ENCODE results near the gene RUFY1.
"Not testable (repeated sequence)": the region's sequence is repeated elsewhere in the genome, so short reads cannot be mapped to it uniquely, and the experiment has no call there.

RUFY1 gene, protein sequence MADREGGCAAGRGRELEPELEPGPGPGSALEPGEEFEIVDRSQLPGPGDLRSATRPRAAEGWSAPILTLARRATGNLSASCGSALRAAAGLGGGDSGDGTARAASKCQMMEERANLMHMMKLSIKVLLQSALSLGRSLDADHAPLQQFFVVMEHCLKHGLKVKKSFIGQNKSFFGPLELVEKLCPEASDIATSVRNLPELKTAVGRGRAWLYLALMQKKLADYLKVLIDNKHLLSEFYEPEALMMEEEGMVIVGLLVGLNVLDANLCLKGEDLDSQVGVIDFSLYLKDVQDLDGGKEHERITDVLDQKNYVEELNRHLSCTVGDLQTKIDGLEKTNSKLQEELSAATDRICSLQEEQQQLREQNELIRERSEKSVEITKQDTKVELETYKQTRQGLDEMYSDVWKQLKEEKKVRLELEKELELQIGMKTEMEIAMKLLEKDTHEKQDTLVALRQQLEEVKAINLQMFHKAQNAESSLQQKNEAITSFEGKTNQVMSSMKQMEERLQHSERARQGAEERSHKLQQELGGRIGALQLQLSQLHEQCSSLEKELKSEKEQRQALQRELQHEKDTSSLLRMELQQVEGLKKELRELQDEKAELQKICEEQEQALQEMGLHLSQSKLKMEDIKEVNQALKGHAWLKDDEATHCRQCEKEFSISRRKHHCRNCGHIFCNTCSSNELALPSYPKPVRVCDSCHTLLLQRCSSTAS

DNA sequence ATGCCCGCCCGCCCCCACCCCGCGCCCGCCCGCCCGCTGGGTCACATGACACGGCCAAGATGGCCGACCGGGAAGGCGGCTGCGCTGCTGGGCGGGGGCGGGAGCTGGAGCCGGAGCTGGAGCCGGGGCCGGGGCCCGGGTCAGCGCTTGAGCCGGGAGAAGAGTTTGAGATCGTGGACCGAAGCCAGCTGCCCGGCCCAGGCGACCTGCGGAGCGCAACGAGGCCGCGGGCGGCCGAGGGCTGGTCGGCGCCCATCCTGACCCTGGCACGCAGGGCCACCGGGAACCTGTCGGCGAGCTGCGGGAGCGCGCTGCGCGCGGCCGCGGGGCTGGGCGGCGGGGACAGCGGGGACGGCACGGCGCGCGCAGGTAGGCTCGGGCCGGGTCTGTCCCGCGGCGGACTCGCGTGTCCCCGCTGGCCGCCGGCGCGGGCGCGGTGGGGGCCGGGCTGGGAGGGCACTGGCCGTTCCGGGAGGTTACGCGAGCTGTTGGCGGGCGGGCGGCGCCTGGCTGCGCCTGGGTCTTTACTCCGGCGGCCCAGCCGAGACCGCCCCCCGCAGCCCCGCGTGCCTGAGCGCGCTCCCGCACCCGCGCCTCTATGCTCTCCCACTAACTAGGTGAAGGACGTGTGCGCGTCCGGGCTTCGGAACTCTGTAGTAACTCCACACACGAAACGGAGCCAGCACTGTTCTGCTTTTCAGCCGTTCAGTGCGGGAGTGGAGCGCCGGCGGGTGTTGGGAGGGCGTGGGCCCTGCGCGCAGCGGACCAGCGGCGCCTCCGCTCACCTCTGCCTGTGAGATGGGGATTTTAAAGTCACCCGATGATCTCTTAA is at the start of gene RUFY1:
Gene RUFY1 (plus strand): TSS at position 44 of the 832 bp plus-strand sequence. CDS start 16 bp downstream, at position 60.
- DNase-seq: peak; percentile 76

DNA sequence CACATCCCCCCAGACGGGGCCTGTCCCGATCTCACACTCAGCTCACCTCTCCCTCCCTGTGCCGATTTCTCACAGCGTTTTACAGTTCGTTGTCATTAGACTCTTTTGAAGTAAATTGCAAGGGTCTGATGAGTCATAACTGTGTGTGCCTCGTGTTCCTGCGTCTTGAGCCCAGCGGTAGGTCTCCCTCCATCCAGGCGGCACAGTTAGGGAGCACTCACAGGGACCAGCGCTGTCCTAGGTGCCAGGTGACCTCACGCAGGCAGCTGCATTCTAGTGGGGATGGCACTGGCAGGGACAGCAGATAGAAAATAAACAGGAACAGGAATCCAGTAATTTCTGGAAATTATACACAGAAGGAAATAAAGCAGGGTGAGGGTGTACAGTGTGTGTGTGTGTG is 48.4 kb upstream of the RUFY1 start:
- not testable (repeated sequence) for DNase-seq

DNA sequence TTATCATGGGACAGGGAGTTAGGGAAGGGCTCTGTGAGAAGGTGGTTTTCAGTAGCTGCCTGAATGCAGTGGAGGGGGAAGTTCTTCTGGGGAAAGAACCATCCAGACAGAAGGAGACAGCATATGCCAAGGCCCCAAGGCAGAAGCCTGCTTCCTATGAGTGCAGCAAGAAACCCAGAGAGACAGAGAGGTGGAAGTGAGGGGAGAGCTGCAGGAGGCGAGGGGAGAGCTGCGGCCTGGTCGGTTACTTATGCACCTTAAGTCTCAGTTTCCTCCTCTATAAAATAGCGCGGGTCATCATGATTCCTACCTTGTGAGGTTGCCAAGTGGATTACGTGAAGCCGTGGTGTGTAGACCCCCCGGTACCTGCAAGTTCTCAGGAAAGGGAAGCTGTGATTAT is 47.9 kb upstream of the RUFY1 start:
- DNase-seq: not testable (repeated sequence)

DNA sequence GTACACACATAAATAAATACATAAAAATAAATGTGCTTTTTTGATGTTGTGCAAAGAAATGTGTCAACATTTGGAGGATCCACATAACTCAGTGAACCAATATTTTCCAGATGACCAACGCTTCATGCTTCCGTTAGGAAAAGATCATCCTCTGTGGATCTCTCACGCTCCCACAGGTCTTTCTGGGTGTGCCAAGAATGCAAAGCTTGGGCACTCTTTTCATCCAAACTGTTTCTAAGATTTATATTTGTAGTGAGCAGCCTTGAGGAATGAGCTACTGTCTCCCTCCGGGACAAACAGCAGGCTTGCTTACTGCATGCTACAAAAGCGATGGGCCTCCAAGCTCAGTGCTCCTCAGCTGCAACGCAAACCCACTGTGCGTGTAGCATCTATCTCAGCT is 46.2 kb upstream of the RUFY1 start:
- no peak for DNase-seq

DNA sequence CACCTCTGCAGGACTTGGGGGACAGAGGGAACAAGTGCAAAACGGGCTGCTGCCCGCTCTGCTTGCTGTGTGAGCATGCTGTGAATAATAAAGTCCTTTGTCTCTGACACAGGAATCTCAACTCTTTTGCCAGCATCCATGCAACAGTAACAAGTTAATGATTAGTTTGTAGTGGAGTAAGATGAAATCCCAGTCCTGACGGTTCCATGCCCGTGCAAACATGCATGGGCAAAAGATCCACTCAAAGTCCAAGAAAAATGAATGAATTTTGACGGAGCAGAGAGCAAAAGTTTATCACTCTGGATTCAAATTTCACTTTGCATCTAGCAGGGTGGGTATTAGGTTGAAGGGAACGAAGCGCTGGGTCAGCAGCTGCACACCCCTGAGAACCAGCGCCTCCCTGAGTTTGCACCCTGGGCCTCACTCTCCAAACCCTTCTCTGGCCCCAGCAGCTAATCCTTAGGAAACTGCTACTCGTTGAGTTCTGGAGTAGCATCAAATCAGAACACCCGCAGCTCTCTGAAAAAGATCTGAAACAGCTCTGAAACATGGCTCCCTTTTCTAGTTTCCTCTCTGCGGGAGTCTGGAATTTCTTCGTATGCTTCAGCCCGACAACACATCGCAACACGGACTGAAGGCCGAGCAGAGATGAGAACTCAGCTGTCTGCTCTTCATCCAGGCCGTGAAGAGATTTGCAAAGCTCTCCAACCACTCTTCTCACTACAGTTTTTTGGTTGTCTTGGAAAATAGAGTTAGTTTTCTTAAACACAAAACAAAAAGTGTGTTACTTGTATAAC is 45.6 kb upstream of the RUFY1 start:
- DNase-seq: no peak

DNA sequence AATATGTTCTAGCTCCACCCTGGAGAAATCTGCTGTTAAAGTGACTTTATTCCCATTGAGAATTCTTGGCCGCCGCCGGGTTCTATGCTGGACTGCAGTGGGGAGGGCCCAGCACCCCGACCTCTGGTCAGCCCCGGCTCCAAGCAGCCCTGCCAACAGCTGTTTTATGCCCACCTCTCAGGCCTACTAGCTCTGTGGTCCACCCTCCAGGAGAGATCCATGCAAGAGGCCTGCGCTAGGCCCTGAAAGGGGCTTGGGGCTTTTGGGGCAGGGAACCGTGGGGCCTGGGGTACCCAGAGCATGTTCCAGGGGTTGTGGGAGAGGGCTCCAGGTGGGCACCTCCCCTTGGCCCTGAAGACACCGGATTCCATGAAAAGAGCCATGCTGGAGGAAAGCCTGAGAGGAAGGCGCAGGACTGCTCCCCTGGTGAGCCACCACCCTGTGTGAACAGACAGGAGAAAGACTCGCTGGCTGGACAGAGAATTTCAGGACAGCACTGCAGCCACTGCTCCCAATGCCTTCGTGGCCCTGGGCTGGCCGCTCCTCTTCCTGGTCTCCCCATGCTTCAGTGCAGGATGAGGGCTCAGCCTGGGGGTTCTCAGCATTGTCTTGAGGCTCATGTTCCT is 44.6 kb upstream of the RUFY1 start:
- DNase-seq: no peak

DNA sequence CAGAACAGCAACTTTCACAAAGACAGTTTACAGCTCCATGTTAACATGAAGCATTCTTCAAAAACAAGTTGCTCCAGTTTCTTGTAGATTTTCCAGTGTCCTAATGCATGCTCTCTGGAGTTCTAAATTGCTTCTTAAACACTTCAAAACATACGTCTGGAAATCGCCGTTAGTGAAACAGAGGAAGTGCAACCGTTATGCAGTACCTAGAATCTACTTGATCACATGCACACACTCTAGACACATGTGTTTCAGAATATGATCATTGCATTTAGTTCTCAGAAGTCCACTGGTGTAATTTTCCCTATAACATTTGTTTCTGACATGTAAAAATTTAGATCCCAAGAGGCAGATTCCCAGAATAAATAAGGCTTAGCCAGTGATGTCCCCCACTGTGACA is 41.1 kb upstream of the RUFY1 start:
- DNase-seq: no peak

DNA sequence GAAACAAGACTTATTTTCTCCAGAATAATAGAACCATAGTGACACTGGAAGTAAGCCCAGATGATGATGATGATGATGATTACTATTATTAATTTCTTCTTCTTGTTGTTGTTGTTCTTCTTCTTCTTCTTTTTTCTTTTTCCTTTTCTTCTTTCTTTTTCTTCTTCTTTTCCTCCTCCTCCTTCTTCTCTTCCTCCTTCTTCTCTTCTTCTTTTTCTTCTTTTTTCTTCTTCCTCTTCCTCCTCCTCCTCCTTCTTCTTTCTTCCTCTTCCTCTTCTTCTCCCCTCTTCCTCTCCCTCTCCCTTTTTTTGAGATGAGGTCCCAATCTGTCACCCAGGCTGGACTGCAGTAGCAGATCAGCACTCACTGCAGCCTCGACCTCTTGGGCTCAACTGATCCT is 40.5 kb upstream of the RUFY1 start:
- no peak for DNase-seq

DNA sequence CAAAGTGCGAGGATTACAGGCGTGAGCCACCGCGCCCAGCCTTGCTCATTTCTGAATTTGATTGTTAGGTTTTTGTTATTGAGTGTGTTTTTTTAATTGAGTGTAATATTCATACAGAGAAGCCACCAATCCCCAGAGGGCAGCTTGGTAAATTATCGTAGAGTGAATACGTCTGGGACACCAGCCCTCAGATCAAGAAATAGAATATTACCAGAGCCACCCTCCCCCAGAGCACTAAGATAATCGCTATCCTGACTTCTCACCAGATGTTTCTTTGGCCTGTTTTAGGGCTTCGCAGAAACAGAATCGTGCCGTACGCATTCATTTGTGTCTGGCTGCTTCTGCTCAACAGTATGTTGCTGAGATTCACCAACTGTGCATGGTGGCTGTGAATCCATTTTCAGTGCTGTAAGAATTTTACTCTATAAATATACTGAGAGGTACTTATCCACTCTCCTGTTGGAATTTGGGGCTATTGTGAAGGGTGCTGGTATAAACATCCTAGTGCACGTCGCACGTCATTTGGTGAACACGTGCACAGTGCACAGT is 37.8 kb upstream of the RUFY1 start:
- DNase-seq: no peak

DNA sequence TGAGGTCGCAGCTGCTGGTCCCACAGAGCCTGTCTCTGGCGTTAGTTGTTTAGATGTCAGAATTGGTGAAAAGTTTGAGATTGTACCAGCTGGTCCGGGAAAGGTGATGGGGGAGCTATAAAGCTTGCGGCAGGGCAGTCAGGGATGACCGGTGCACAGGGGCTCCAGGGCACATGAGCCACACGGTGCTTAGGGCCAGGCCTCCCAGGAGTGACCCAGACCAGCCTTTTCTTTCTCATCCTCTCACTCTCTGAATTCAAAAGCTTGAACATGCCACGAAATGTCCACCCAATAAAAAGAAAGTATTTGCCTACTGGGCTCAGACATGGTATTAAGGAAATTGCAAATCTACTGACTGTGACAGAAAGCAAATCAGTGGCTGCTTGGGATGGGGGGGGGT is 34.9 kb upstream of the RUFY1 start:
- not testable (repeated sequence) for DNase-seq

DNA sequence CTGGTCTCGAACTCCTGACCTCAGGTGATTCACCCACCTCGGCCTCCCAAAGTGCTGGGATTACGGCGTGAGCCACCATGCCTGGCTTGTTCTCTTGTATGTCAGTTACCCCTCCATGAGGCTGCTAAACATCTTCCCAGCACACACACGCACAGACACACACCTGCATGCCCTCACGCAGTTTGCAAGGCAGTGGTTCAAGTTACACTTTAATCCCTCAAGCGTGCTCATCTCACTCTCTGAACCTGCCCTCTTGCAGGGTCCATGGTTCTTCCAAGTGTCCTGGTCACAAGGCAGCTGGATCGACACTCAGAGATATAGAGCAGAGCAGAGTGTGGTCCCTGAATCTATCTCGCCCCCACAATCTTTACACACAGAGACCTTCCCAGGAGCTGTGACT is 34.1 kb upstream of the RUFY1 start:
- no peak for DNase-seq

DNA sequence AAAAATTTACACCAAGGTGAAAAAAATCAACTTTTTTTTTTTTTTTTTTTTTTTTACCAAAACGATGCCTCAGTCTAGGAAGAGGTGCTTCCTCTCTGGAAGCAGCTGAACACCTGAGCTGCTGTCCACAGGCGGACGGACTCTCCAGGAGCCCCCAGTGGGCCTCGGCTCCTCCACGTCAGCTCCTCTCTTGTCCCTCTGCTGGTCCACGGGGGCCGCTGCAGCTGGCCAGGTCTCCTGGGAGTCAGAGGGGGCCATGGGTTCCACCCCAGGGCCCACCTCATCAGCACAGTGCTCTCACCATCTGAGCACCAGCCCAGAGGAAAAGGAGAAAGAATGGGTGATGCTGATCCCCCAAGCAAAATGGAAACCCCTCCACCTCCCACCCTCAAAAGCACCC is 32.6 kb upstream of the RUFY1 start:
- DNase-seq: not testable (repeated sequence)

DNA sequence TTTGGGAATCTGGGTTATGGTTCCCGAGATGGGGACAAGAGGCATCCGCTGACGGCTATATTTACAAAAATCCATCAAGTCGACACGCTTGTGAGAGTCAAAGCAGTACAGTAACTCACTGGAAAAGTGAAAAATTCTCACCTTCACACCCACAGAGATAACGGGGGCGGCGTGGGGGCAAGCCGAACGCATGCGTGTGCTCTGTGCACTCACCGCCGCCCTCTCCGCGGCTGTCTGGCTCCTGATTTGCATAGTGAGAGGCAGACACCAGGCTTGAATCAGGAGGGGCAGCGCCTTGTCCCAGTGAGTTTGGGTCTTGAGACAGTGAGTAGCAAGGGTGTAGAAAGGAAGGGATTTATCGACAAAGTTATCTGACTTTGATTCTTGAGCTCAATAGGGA is 32.0 kb upstream of the RUFY1 start:
- DNase-seq: not testable (repeated sequence)

DNA sequence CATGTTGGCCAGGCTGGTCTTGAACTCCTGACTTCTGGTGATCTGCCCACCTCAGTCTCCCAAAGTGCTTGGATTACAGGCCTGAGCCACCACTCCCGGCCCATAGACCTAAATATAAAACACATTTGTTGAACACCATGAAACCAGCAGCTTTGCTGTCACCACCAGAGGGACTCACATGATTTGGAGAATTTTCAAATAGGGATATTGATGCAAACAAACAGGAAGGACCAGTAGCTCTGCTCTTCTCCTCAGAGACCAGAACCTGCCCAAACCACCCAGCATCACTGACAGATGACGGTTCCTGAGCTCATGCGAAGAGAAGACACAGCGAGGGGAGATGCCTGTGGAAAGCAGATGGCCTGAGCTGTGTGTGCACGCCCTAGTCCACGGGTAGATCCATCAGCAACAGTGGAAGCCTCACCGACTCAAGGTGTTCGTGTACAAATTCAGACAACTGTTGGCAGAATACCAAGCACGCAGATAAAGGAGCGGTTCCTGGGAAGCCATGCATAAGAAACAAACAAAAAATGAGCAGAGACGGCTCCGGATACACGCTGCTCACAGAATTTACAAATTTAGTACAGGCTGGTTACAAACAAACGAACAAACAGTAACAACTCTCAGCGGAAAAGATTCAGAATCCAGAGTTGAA is 30.8 kb upstream of the RUFY1 start:
- not testable (repeated sequence) for DNase-seq

DNA sequence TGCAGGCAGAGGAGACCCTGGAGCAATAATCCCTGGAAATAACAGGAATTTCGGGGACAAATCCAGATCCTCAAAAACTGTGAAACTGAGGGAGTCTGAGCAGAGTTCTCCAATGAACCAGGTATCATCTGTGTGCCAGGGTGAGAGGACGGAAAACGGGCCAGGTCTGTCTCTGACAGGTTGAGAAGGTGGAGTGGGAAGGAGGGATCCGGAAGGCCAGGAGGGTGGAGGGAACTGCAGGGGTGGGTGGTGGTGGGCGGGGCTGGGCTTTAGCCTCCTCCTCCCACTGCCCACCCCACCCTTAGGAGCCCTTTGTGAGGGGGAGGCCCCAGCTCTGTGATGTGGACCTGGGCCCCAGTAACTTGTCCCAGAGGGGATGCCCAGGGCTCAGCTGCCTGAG is 28.2 kb upstream of the RUFY1 start:
- DNase-seq: not testable (repeated sequence)

DNA sequence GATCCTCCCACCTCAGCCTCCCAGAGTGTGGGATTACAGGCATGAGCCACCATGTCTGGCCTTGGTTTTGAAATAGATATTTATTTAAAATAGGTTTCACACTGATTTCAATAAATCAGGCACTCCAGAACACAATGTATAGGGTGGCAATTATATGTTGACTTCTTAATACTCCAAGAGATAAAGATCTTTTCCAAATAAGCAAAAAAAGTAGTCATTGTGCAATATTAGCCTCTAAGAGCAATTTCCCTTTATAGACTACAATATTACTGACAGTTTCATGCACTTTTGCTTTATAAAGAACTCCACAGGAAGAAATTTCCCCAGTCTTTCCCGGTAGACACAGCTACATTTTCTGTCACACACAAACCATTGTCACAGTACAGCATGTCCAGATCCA is 23.4 kb upstream of the RUFY1 start:
- no peak for DNase-seq

DNA sequence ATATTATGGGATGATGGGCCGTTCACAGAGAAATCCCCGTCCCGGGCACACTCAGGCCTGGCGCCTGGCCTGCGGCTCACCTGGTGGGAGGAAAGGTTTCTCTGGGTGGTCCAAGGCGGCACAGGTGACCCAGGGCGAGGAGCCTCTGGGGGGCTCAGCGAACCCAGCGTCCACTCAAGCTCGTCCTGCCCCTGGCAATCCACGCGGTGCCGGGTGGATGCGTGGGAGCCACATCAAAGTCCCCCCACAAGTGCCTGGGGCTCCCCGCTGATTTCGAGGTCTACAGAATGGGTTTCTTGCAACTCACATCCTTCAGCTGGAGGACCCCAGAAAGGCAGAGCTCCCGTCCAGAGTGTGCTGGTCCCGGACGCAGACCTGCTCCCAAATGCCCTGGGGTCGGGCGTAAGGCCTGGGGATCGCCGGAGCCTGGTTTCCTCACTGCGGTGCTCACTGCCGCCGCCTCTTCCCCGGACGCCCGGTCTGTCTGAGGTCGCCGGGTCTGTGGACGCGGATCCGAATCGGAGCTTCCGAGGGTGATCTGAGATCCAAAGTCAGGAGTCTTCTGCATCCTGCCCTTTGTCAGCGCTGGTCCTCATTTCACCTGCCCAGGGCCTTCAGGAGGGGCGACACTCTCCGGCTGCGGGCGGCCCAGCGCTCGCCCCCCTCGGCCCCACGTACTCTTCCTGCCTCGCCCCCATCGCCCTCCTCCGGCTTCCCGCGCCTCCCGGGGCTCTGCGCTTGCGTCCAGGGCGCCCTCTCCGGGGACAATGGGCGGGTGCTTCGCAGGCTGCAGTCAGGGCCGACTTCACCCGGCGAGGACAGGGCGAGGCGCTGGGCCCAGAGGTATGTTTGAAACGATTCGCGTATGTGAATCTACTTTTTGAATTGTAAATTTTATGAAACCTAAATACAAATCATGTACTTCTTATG is 20.0 kb upstream of the RUFY1 start:
- no peak for DNase-seq

DNA sequence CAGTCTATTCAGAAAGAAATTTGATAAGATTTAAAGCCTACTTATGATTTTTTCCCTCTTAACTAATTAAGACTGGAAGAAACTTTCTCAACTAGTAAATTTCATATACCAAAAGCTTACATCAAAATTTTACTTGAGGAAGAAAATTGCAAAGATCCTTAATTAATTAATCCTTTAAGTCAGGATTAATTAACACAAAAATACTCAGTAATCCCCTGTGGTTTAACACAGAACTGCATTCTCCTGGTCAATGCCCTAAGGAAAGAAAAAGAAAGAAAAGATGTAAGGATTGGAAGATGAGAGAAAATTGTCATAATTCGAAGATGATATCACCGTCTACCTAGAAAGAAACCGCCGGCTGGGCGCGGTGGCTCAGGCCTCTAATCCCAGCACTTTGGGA is 17.3 kb upstream of the RUFY1 start:
- no peak for DNase-seq

DNA sequence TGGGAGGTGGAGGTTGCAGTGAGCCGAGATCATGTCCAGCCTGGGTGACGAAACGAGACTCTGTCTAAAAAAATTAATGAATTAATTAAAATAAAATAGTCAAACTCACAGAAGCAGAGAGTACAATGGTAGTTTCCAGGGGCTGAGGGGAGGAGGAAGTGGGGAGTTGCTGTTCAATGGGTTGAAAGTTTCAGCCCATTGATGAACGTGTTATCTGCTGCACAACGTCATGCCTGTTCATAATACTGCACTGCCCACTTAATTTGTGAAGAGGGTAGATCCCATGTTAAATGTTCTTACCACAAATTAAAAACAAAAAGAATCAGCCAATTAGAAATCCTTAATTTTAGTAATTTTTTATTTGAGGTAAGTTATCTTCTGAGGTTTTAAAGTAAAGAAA is 16.4 kb upstream of the RUFY1 start:
- DNase-seq: no peak

DNA sequence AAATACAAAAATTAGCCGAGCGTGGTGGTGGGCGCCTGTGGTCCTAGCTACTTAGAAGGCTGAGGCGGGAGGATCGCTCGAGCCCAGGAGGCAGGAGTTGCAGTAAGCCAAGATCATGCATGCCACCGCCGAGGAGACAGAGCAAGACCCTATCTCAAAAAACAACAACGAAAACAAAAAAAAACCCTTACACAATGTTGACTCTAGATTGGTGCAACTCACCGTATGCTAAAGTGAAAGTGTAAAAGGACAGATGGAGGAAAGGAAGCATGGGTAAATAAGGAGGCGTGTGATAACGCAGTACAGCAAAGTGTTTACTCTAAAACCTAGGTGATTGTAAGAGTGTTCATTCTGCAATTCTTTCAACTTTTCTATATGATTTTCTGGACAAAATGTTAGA is 15.9 kb upstream of the RUFY1 start:
- DNase-seq: no peak

Measured in GDM1 (cell line).